ENCODE results near the gene TF.
A peak's percentile ranks its signal among the peaks of the same experiment; 100 is the strongest.

TF gene

DNA sequence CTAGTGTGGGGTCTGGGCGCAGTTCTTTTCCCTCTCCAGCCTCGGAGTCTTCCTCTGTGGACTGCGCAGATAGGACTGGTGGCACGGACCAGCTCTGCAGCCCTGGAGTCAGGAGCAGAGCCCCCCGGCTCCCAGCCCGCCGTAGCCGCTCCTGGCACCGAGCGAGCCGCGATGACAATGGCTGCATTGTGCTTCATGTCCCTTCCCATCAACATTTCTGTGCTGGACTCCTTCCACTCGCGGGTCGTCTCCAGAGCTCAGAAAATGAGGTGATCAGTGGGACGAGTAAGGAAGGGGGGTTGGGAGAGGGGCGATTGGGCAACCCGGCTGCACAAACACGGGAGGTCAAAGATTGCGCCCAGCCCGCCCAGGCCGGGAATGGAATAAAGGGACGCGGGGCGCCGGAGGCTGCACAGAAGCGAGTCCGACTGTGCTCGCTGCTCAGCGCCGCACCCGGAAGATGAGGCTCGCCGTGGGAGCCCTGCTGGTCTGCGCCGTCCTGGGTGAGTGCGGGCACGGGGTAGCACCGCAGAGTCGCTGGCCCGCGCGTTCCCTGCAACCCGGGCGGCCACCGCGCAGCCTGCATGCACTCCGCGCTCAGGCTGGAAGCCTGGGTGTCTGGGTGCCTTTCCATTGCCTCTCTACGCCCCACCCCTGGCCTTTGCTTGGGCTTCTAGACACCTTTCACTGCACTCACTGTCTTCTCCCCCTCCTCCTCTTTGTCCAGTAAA lies at the start of gene TF:
TSS of gene TF (plus strand) at position 413 of the 731 bp plus-strand sequence. CDS start at position 461, 48 bp downstream.
- TF ChIP-seq JUND (IDR thresholded peaks at IDR 0.05; ENCODE audit: low read depth) = no peak
- DNase-seq (ENCODE audit: low read depth in 1 of 2, low spot score in 1 of 2) = no peak
- in situ Hi-C loops (cut with HindIII; ENCODE audit: low pct_unique_long_range_greater_than_20kb, low sequenced_read_pairs) = no loop called here

GRCh38 chr3:133697960-133698359 lies 48.2 kb upstream of the TF start:
- no peak for TF ChIP-seq JUND (IDR thresholded peaks at IDR 0.05; ENCODE audit: low read depth)
- in situ Hi-C loops (cut with HindIII; ENCODE audit: low pct_unique_long_range_greater_than_20kb, low sequenced_read_pairs) = no loop called here
- no peak for DNase-seq (ENCODE audit: low read depth in 1 of 2, low spot score in 1 of 2)

DNA sequence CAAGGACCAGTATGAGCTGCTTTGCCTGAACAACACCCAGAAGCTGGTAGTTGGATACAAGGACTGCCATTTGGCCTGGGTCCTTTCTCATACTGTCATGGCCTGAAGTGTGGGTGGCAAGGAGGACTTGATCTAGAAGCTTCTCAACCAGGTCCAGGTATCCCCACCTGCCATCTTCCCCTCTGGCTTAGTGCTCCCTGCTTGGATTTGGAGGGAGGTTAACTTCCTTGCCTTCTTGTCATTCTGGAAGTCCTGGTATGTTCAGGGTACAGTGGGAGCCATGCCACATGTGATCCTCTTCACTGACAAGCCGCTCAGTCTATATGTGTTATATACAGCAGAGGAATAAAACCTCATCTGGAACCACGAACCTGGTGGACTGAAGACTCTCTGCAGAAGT lies 46.7 kb upstream of the TF start:
- in situ Hi-C loops (cut with HindIII; ENCODE audit: low pct_unique_long_range_greater_than_20kb, low sequenced_read_pairs) = no loop called here
- DNase-seq (ENCODE audit: low read depth in 1 of 2, low spot score in 1 of 2) = no peak

DNA sequence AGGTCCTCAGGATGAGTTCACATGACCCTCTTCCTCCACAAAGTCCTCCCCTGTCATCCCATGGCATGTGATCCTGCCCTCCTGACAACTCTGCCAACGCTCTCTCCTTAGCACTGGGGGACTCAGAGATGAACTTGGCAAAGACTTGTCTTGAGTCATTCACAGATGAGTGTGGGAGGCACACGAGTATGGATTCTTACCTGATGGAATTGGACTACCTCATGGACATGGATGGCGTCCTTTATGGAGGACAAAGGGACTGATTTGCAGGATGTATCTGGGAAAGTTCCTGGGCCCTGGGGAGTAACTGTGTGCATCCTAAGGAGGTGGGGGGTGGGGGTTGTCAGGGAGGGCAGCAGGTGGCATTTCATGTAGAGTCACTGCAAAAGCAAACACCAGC lies 46.3 kb upstream of the TF start:
- in situ Hi-C loops (cut with HindIII; ENCODE audit: low pct_unique_long_range_greater_than_20kb, low sequenced_read_pairs) = no loop called here
- no peak for DNase-seq (ENCODE audit: low read depth in 1 of 2, low spot score in 1 of 2)
- TF ChIP-seq JUND (IDR thresholded peaks at IDR 0.05; ENCODE audit: low read depth) = no peak

More for the DNA sequence above, 46.7 kb upstream of the TF start:
- no peak for TF ChIP-seq JUND (IDR thresholded peaks at IDR 0.05; ENCODE audit: low read depth)

- no peak for TF ChIP-seq JUND (IDR thresholded peaks at IDR 0.05; ENCODE audit: low read depth)
- in situ Hi-C loops (cut with HindIII; ENCODE audit: low pct_unique_long_range_greater_than_20kb, low sequenced_read_pairs) = no loop called here
- DNase-seq (ENCODE audit: low read depth in 1 of 2, low spot score in 1 of 2) = no peak
Observed at GRCh38 chr3:133700351-133700750, 45.8 kb upstream of the TF start.

DNA sequence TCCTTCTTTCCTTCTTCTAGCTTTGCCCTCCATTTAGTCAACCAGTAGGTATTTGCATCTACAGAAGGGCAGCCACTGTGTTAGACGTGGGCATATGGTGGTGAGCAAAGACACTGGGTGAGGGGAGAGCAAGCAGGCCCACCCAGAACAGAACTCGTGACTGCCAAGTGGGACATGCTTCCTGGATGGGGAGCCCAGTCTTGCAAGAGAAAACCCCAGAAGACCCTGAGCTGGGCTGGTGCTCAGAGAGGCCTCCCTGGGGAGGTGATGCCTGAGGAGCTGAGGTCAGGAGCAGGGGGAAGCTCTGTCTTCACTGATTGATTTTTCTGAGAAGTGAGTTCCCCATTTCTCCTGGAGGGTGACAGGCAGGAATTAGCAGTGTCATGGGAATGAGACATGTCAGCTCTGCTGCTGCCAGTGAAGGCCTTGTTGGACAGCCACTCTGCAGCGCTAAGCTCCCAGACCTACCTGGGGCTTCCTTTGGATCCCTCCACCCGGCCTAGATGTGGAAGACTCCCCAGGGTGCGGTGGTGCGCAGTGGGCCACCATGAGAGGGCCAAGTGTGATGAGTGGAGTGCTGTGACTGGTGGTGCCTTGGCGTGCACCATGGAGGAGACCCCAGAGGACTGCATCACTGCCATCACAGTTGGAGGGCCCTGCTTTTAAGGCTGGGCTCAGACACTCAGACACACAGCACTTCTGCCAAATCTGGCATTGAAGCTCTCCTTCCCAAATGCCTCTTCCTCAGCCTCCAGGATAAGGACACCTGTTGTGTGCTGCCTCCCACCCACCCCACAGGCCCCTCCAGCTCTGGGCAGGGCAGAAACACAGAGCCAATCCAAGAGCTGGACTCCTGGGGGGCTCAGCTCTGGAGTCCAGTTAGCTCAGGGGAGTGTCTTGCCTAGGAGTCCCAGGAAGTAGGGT lies 44.5 kb upstream of the TF start:
- no peak for DNase-seq (ENCODE audit: low read depth in 1 of 2, low spot score in 1 of 2)
- in situ Hi-C loops (cut with HindIII; ENCODE audit: low pct_unique_long_range_greater_than_20kb, low sequenced_read_pairs) = no loop called here
- no peak for TF ChIP-seq JUND (IDR thresholded peaks at IDR 0.05; ENCODE audit: low read depth)

DNA sequence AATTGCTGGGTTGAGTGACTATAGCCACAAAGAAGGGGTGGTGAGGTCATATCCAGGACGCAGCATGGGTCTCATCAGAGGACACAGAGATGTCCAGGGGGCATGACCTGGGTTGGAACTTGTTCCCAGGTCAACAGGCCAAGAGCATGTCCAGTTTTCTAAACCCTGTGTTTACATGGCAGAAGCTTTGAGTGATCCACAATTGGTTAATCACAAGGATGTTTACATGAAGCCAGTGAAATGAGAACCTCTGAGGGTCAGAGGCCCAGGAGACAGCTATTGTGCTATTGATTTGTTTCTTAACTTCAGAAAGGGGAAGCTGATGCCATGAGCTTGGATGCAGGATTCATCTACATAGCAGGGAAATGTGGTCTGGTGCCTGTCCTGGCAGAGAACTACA lies 42.3 kb upstream of the TF start:
- in situ Hi-C loops (cut with HindIII; ENCODE audit: low pct_unique_long_range_greater_than_20kb, low sequenced_read_pairs) = no loop called here
- no peak for TF ChIP-seq JUND (IDR thresholded peaks at IDR 0.05; ENCODE audit: low read depth)
- no peak for DNase-seq (ENCODE audit: low read depth in 1 of 2, low spot score in 1 of 2)

GRCh38 chr3:133706033-133706432 lies 40.2 kb upstream of the TF start:
- in situ Hi-C loops (cut with HindIII; ENCODE audit: low pct_unique_long_range_greater_than_20kb, low sequenced_read_pairs) = no loop called here
- no peak for TF ChIP-seq JUND (IDR thresholded peaks at IDR 0.05; ENCODE audit: low read depth)

GRCh38 chr3:133709139-133709750 lies 36.9 kb upstream of the TF start:
- TF ChIP-seq JUND (IDR thresholded peaks at IDR 0.05; ENCODE audit: low read depth) = no peak
- peak in 1 of 2 experiments; percentile 5 for DNase-seq (ENCODE audit: low read depth in 1 of 2, low spot score in 1 of 2)
- in situ Hi-C loops (cut with HindIII; ENCODE audit: low pct_unique_long_range_greater_than_20kb, low sequenced_read_pairs) = no loop called here

More at GRCh38 chr3:133706033-133706432, 40.2 kb upstream of the TF start:
- no peak for DNase-seq (ENCODE audit: low read depth in 1 of 2, low spot score in 1 of 2)

DNA sequence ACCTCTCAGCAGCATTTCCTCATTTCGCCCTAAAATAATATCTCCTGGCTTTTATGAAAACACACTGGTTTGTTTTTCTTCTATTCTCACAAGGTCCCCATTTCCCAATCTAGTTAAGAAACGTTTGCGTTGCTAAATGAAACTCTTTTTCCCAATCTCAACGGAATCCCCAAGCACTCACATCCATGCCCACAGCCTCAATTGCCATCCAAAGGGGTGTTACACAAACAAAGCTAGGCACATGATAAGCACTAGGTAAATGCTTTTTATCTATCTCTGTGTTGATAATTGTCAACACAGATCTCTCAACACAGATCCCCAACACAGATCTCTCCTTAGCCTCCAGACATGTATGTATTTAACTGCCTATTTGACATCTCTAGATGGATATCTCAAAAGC lies 35.2 kb upstream of the TF start:
- DNase-seq (ENCODE audit: low read depth in 1 of 2, low spot score in 1 of 2) = peak in 1 of 2 experiments; percentile 14
- in situ Hi-C loops (cut with HindIII; ENCODE audit: low pct_unique_long_range_greater_than_20kb, low sequenced_read_pairs) = no loop called here
- no peak for TF ChIP-seq JUND (IDR thresholded peaks at IDR 0.05; ENCODE audit: low read depth)

DNA sequence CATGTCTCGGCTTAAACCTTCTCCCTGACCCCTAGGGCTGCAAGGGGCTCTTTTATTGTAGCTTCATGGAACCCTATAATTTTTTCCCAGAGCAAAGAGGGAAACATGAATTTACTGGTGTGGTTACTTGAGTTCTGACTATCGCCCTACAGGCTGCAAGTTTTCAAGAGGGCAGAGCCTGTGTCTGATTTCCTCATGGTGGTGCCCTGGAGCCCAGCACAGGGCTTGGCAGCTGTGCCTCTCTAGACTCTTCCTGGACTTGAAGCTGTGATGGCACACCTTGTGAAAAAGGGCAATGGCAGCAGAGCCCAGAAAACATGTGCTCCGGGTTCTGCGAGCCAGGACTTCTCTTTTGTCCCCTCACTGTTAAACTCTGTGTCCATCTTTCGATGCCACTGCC lies 34.2 kb upstream of the TF start:
- in situ Hi-C loops (cut with HindIII; ENCODE audit: low pct_unique_long_range_greater_than_20kb, low sequenced_read_pairs) = no loop called here
- DNase-seq (ENCODE audit: low read depth in 1 of 2, low spot score in 1 of 2) = peak in 1 of 2 experiments; percentile 14
- no peak for TF ChIP-seq JUND (IDR thresholded peaks at IDR 0.05; ENCODE audit: low read depth)

- TF ChIP-seq JUND (IDR thresholded peaks at IDR 0.05; ENCODE audit: low read depth) = no peak
- no peak for DNase-seq (ENCODE audit: low read depth in 1 of 2, low spot score in 1 of 2)
- in situ Hi-C loops (cut with HindIII; ENCODE audit: low pct_unique_long_range_greater_than_20kb, low sequenced_read_pairs) = no loop called here
Observed at GRCh38 chr3:133713347-133713746, 32.8 kb upstream of the TF start.

DNA sequence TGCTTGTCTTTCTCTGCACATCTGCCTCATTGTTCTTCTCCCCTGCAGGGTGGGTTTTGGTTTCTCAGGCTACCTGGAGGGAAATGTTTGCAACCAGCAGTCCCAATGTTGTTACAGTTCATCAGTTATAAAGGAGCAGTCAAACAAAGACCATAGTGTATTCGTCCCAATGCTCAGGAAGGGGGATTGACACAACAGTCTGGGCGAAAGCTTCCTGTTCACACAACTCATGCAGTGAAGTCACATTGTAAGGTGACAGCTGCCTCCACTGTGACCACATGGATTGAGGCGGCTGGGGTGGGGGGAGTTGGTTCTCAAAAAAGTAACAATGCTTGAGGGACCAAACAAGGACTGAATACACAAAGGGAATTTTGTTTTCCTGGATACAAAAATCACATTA lies 28.8 kb upstream of the TF start:
- no peak for DNase-seq (ENCODE audit: low read depth in 1 of 2, low spot score in 1 of 2)
- in situ Hi-C loops (cut with HindIII; ENCODE audit: low pct_unique_long_range_greater_than_20kb, low sequenced_read_pairs) = no loop called here
- no peak for TF ChIP-seq JUND (IDR thresholded peaks at IDR 0.05; ENCODE audit: low read depth)
